Effector memory CD4-positive, alpha-beta T cell (primary cell): ENCODE data around the gene TECPR1.
A peak's percentile ranks its signal among the peaks of the same experiment; 100 is the strongest.

Experiments used
- DNase-seq, 3 donors: peaks; one replicate each; pipeline ENCODE4 v3.0.0-alpha.2; 2020
- H3K27ac ChIP-seq: 2 replicates; pipeline ENCODE4 v1.7.0; 2013; ENCODE audit warnings: mild to moderate bottlenecking, low read length, moderate library complexity; ENCODE audit not compliant: insufficient read depth, poor library complexity, severe bottlenecking
- H3K27me3 ChIP-seq: replicated peaks from 2 replicates; pipeline ENCODE4 v1.7.0; 2013; ENCODE audit warnings: mild to moderate bottlenecking, low read length; ENCODE audit not compliant: insufficient read depth, control insufficient read depth, poor library complexity, severe bottlenecking
- H3K36me3 ChIP-seq: 2 replicates; pipeline ENCODE4 v1.7.0; 2013; ENCODE audit warnings: mild to moderate bottlenecking, low read length, moderate library complexity; ENCODE audit not compliant: control insufficient read depth, insufficient read depth
- H3K4me1 ChIP-seq: 2 replicates; pipeline ENCODE4 v1.7.0; 2013; ENCODE audit warnings: low read length, mild to moderate bottlenecking; ENCODE audit not compliant: control insufficient read depth, insufficient read depth, poor library complexity, severe bottlenecking
- H3K4me3 ChIP-seq: 2 replicates; pipeline ENCODE4 v1.7.0; 2013; ENCODE audit warnings: low read length, low read depth, mild to moderate bottlenecking; ENCODE audit not compliant: insufficient read depth, poor library complexity, severe bottlenecking
- H3K9me3 ChIP-seq: 2 replicates; pipeline ENCODE4 v1.7.0; 2013; ENCODE audit warnings: mild to moderate bottlenecking, low read length, moderate library complexity; ENCODE audit not compliant: control insufficient read depth

TECPR1 gene

GRCh38 chr7:98217623-98218582 is 34.1 kb downstream of the TECPR1 start:
- H3K4me1 ChIP-seq, result no peaks in the 10 kb centered on the region
- H3K9me3 ChIP-seq, result no peaks in the 10 kb centered on the region
- no peak overlapping the region for H3K27ac ChIP-seq
- peaks cover 26% of the 10 kb centered on the region for H3K36me3 ChIP-seq
- H3K4me3 ChIP-seq, result no peak overlapping the region
- DNase-seq, result no peak
- H3K27me3 ChIP-seq, result no peaks in the 10 kb centered on the region

- Histone ChIP-seq H3K4me1 (no peaks in the 10 kb centered on the region), H3K4me3 (no peak overlapping the region), H3K9me3 (no peaks in the 10 kb centered on the region), H3K27me3 (no peaks in the 10 kb centered on the region), H3K36me3 (peaks cover 18% of the 10 kb centered on the region), H3K27ac (no peak overlapping the region)
- no peak for DNase-seq
These were observed 35.0 kb downstream of the TECPR1 start for GRCh38 chr7:98216941-98217622.

GRCh38 chr7:98215561-98216495 is 36.2 kb downstream of the TECPR1 start:
- Histone ChIP-seq H3K9me3 (no peaks in the 10 kb centered on the region), H3K4me1 (no peaks in the 10 kb centered on the region), H3K27ac (no peak overlapping the region), H3K27me3 (no peaks in the 10 kb centered on the region), H3K36me3 (peaks cover 10% of the 10 kb centered on the region), H3K4me3 (no peak overlapping the region)
- no peak for DNase-seq

- Histone ChIP-seq H3K27ac (no peak overlapping the region), H3K36me3 (peaks cover 10% of the 10 kb centered on the region), H3K4me3 (no peak overlapping the region), H3K4me1 (no peaks in the 10 kb centered on the region), H3K9me3 (no peaks in the 10 kb centered on the region), H3K27me3 (no peaks in the 10 kb centered on the region)
- no peak for DNase-seq
These were observed 37.2 kb downstream of the TECPR1 start for GRCh38 chr7:98214811-98215321.

- H3K27me3 ChIP-seq, result no peaks in the 10 kb centered on the region
- H3K4me1 ChIP-seq, result no peaks in the 10 kb centered on the region
- no peaks in the 10 kb centered on the region for H3K9me3 ChIP-seq
- no peak for DNase-seq
- H3K27ac ChIP-seq, result no peak overlapping the region
- H3K4me3 ChIP-seq, result no peak overlapping the region
- peaks cover 10% of the 10 kb centered on the region for H3K36me3 ChIP-seq
These were observed 37.9 kb downstream of the TECPR1 start for GRCh38 chr7:98213888-98214810.

GRCh38 chr7:98213296-98213887 is 38.6 kb downstream of the TECPR1 start:
- Histone ChIP-seq H3K36me3 (peaks cover 10% of the 10 kb centered on the region), H3K4me1 (no peaks in the 10 kb centered on the region), H3K9me3 (no peaks in the 10 kb centered on the region), H3K27ac (no peak overlapping the region), H3K27me3 (no peaks in the 10 kb centered on the region), H3K4me3 (no peak overlapping the region)
- DNase-seq, result no peak

GRCh38 chr7:98212532-98213041 is 39.4 kb downstream of the TECPR1 start:
- no peaks in the 10 kb centered on the region for H3K9me3 ChIP-seq
- no peak overlapping the region for H3K27ac ChIP-seq
- peaks cover 10% of the 10 kb centered on the region for H3K36me3 ChIP-seq
- no peaks in the 10 kb centered on the region for H3K4me1 ChIP-seq
- no peaks in the 10 kb centered on the region for H3K27me3 ChIP-seq
- DNase-seq, result no peak
- H3K4me3 ChIP-seq, result no peak overlapping the region

- DNase-seq, result no peak
- Histone ChIP-seq H3K27me3 (no peaks in the 10 kb centered on the region), H3K4me1 (no peaks in the 10 kb centered on the region), H3K27ac (no peak overlapping the region), H3K36me3 (peaks cover 6% of the 10 kb centered on the region), H3K9me3 (no peaks in the 10 kb centered on the region), H3K4me3 (peak overlapping the region; percentile 39)
These were observed 40.1 kb downstream of the TECPR1 start for GRCh38 chr7:98211676-98212531.
